ENCODE results near the gene IL4R.

DNA sequence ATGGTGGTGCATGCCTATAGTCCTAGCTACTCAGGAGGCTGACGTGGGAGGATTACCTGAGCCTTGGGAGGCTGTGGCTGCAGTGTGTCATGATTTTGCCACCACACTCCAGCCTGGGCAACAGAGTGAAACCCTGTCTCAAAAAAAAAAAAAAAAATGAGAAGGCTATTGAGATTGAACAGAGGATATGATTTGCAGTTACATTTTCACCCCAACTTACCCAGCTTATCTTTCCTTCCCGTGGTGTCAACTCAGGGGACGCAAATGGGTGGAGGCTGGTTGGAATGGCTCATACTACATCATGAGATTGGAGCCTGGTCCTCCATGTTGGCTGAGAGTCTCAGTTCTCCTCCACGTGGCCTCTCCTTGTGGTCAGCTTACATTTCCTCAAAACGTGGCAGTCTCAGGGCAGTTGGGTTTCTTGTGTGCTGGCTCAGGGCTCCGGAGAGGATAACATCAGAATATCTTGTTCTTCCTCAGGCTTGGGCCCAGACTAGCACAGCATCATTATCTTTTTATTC, 28.0 kb upstream of the IL4R start:
- TF ChIP-seq CTCF (IDR thresholded peaks at IDR 0.05) (no peak), POLR2A (IDR thresholded peaks at IDR 0.05) (no peak)

Data from testis (tissue), 2 donors.